ENCODE measurements around the gene CPED1. TPM values are rescaled to one million over a fixed set of nuclear protein-coding genes. Genes with fewer than 3 reads are reported as not detected.

The CPED1 gene
- total and polyA plus RNA-seq, 10 of the 15 experiments (the other 5 are each of a cell fraction or from before 2014, with no cell fraction given) = 0.01 to 0.77 (median 0.10) TPM; not detected in 1

- H3K9me3 ChIP-seq (replicated peaks; ENCODE audit: control insufficient read depth, insufficient read depth, low read length) = no peaks in the 10 kb centered on the region; the same call in 2 of the 3 replicates
- ChIA-PET CTCF (interaction anchor here (1.3 kb wide), 1 partner anchor 46 kb away, joined by 5 read pairs; no protein-coding TSS in a partner anchor), RAD21 (ENCODE audit: unreplicated experiment) (no interaction called here), SMC1A (ENCODE audit: uncharacterized antibody, unreplicated experiment) (interaction anchor here (0.6 to 1.4 kb wide), 3 partner anchors 8 to 597 kb away, joined by 3 read pairs; no protein-coding TSS in a partner anchor), POLR2A (interaction anchor here (0.6 kb wide), 1 partner anchor 10 kb away, joined by 3 read pairs; no protein-coding TSS in a partner anchor)
- intact Hi-C loops (cut with micrococcal nuclease; ENCODE audit: unreplicated experiment) (no loop called here), in situ Hi-C loops (cut with MboI) (no loop called here)
- no peaks in the 10 kb centered on the region for H3K4me1 ChIP-seq (ENCODE audit: control insufficient read depth, insufficient read depth, low read length)
- no peak for FAIRE-seq
- ATAC-seq = no peak
- no peak for DNase-seq (ENCODE audit: low read depth, low spot score)
- BruUV-seq (replicated peaks) = no TSS peak
- no peak overlapping the region for H3K27ac ChIP-seq (ENCODE audit: control insufficient read depth, insufficient read depth)
- no peak overlapping the region for H3K4me2 ChIP-seq (ENCODE audit: control insufficient read depth, insufficient read depth)
- no peak overlapping the region for H3K9ac ChIP-seq (ENCODE audit: control insufficient read depth, insufficient read depth, low read length)
- H3K36me3 ChIP-seq (ENCODE audit: control insufficient read depth in 2 of 2, insufficient read depth in 2 of 2, low read length in 1 of 2) = no peaks in the 10 kb centered on the region
- no peak overlapping the region for H2AFZ ChIP-seq (ENCODE audit: control insufficient read depth, low read depth, low read length)
- H4K20me1 ChIP-seq (ENCODE audit: control insufficient read depth, insufficient read depth) = no peaks in the 10 kb centered on the region
- peaks cover 0 to 1% of the 10 kb centered on the region in 2 experiments; a peak in 1 of 4 replicates for H3K27me3 ChIP-seq (replicated peaks in 1 of 2; ENCODE audit: control insufficient read depth in 2 of 2, insufficient read depth in 2 of 2, low read length in 1 of 2)
- no peak overlapping the region for H3K4me3 ChIP-seq
- no peaks in the 10 kb centered on the region for H3K79me2 ChIP-seq (ENCODE audit: control insufficient read depth, insufficient read depth, low read length)
- TF ChIP-seq BACH1 (IDR thresholded peaks at IDR 0.05; ENCODE audit: borderline replicate concordance) = no peak
- TF ChIP-seq TCF3 (IDR thresholded peaks at IDR 0.05; ENCODE audit: borderline replicate concordance, insufficient read depth, low read depth, low read length) = no peak
- no peak for TF ChIP-seq EZH2 (IDR thresholded peaks at IDR 0.05; ENCODE audit: borderline replicate concordance, control insufficient read depth, low read depth, low read length)
- TF ChIP-seq TCF7 (IDR thresholded peaks at IDR 0.05; ENCODE audit: borderline replicate concordance) = no peak
- TF ChIP-seq TCF12 (IDR thresholded peaks at IDR 0.05; ENCODE audit: low read depth, low read length) = no peak
- no peak for TF ChIP-seq ETV6 (conservative IDR thresholded peaks at IDR 0.05 in 1 of 2, IDR thresholded peaks at IDR 0.05 in 1 of 2; ENCODE audit: borderline replicate concordance in 1 of 2, low read depth in 1 of 2)
- no peak for TF ChIP-seq MEF2B (IDR thresholded peaks at IDR 0.05; ENCODE audit: partially characterized antibody, poor library complexity, severe bottlenecking)
- TF ChIP-seq POLR2A (IDR thresholded peaks at IDR 0.05; ENCODE audit: low read depth, low read length) = no peak
- no peak for TF ChIP-seq NR2C2 (IDR thresholded peaks at IDR 0.05; ENCODE audit: borderline replicate concordance, control insufficient read depth, insufficient read length, low read depth)
- no peak for TF ChIP-seq PML (IDR thresholded peaks at IDR 0.05; ENCODE audit: low read length)
- TF ChIP-seq ZNF384 (IDR thresholded peaks at IDR 0.05; ENCODE audit: borderline replicate concordance, low read depth, low read length) = no peak
- no peak for TF ChIP-seq GABPA (IDR thresholded peaks at IDR 0.05; ENCODE audit: low read depth)
- TF ChIP-seq TBL1XR1 (IDR thresholded peaks at IDR 0.05; ENCODE audit: low read depth, low read length) = no peak
- TF ChIP-seq WRNIP1 (IDR thresholded peaks at IDR 0.05; ENCODE audit: borderline replicate concordance, low read depth, low read length) = no peak
- WGBS (ENCODE audit: insufficient coverage, insufficient replicate concordance, low lambda C conversion rate, missing lambda C conversion rate) = 17% methylated on average over 5 of the region's 5 CpGs
Observed at GRCh38 chr7:121061677-121062582, 73.4 kb downstream of the CPED1 start.
